Measurements from ENCODE around the gene CABLES1.
"Not testable (repeated sequence)": the region's sequence is repeated elsewhere in the genome, so short reads cannot be mapped to it uniquely, and the experiment has no call there.

CABLES1 gene

DNA sequence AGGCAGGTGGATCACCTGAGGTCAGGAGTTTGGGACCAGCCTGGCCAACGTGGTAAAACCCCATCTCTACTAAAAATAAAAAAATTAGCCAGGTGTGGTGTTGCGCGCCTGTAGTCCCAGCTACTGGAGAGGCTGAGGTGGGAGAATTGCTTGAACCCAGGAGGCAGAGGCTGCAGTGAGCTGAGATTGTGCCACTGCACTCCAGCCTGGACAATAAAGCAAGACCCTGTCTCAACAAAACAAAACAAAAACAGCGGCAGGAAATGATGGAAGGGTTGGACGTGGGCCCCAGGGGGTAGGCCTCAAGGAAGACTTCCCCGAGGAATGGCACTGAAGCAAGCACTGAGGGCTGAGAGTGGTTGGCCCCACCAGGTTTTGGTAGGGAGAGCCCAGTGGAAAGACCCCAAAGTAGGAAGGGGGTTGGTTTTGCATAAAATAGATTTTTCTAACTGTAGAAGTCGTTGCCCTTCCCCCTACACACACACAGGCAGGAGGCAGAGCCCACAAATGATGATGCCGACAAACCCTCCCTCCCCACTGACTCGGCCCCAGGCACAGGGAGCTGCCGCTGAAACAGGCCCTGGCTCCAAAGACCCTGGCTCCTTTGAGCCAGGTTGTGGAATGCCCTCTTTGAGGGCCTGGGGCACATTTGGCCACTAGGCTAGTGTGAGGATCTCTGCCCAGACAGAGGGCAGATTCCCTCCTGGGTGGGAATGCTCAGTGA is 104.8 kb downstream of the CABLES1 start:
- Histone ChIP-seq H3K9me2 (ENCODE audit: low read depth, low read length) (no peaks in the 10 kb centered on the region), H3K27me3 (ENCODE audit: insufficient read depth, low read length) (no peaks in the 10 kb centered on the region), H3F3A (ENCODE audit: insufficient read depth, low read length) (0 out of 2 replicates have a peak, but pooled peaks cover 7% of the 10 kb centered on the region), H3K4me1 (ENCODE audit: insufficient read depth, low read length, severe bottlenecking) (peaks cover 96% of the 10 kb centered on the region), H3K9ac (ENCODE audit: low read length) (peak overlapping the region; percentile 60), H3K4me2 (ENCODE audit: low read length) (peak overlapping the region; percentile 56), H4K20me1 (ENCODE audit: insufficient read depth, low read length) (no peaks in the 10 kb centered on the region), H3K27ac (ENCODE audit: low read depth, low read length, poor library complexity, severe bottlenecking) (peak overlapping the region; percentile 94), H3K79me2 (ENCODE audit: insufficient read depth, low read length) (no peaks in the 10 kb centered on the region), H3K4me3 (ENCODE audit: low read depth, low read length, poor library complexity, severe bottlenecking) (peak overlapping the region; percentile 12), H3K36me3 (ENCODE audit: insufficient read depth, low read length) (no peaks in the 10 kb centered on the region), H2AFZ (ENCODE audit: low read length) (no peak overlapping the region), H3K9me3 (ENCODE audit: low read length) (no peaks in the 10 kb centered on the region)
- TF ChIP-seq EZH2 (IDR thresholded peaks at IDR 0.05; ENCODE audit: borderline replicate concordance, low read length) = no peak
- TF ChIP-seq, protein P1, sequence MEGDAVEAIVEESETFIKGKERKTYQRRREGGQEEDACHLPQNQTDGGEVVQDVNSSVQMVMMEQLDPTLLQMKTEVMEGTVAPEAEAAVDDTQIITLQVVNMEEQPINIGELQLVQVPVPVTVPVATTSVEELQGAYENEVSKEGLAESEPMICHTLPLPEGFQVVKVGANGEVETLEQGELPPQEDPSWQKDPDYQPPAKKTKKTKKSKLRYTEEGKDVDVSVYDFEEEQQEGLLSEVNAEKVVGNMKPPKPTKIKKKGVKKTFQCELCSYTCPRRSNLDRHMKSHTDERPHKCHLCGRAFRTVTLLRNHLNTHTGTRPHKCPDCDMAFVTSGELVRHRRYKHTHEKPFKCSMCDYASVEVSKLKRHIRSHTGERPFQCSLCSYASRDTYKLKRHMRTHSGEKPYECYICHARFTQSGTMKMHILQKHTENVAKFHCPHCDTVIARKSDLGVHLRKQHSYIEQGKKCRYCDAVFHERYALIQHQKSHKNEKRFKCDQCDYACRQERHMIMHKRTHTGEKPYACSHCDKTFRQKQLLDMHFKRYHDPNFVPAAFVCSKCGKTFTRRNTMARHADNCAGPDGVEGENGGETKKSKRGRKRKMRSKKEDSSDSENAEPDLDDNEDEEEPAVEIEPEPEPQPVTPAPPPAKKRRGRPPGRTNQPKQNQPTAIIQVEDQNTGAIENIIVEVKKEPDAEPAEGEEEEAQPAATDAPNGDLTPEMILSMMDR (IDR thresholded peaks at IDR 0.05; ENCODE audit: low read length) = no peak

DNA sequence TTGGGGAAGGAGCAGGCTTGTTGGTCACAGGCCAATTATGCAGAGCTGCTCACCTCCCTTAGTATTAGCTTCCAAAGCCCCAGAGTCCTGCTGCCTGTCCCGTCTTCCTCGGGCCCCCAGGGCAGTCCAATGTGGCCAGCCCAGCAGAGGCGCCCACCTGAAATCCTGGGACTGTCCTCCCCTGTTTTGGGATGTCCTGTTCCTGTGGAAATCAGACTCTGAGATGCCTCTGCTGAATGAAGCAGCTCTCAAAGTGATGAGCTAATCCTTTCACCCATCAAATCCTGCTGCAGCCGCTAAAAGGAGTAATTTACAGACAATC is 105.3 kb downstream of the CABLES1 start:
- Histone ChIP-seq H3K27ac (ENCODE audit: low read depth, low read length, poor library complexity, severe bottlenecking) (peak overlapping the region; percentile 94), H3K4me1 (ENCODE audit: insufficient read depth, low read length, severe bottlenecking) (peaks cover 91% of the 10 kb centered on the region), H3K36me3 (ENCODE audit: insufficient read depth, low read length) (no peaks in the 10 kb centered on the region), H3K9me2 (ENCODE audit: low read depth, low read length) (no peaks in the 10 kb centered on the region), H3K4me2 (ENCODE audit: low read length) (peak overlapping the region; percentile 56), H3K27me3 (ENCODE audit: insufficient read depth, low read length) (no peaks in the 10 kb centered on the region), H3K79me2 (ENCODE audit: insufficient read depth, low read length) (no peaks in the 10 kb centered on the region), H3K9ac (ENCODE audit: low read length) (peak overlapping the region; percentile 60), H3K9me3 (ENCODE audit: low read length) (no peaks in the 10 kb centered on the region), H2AFZ (ENCODE audit: low read length) (no peak overlapping the region), H3F3A (ENCODE audit: insufficient read depth, low read length) (0 out of 2 replicates have a peak, but pooled peaks cover 7% of the 10 kb centered on the region), H3K4me3 (ENCODE audit: low read depth, low read length, poor library complexity, severe bottlenecking) (no peak overlapping the region), H4K20me1 (ENCODE audit: insufficient read depth, low read length) (no peaks in the 10 kb centered on the region)
- no peak for TF ChIP-seq EZH2 (IDR thresholded peaks at IDR 0.05; ENCODE audit: borderline replicate concordance, low read length)
- TF ChIP-seq, protein P1 (IDR thresholded peaks at IDR 0.05; ENCODE audit: low read length) = no peak

DNA sequence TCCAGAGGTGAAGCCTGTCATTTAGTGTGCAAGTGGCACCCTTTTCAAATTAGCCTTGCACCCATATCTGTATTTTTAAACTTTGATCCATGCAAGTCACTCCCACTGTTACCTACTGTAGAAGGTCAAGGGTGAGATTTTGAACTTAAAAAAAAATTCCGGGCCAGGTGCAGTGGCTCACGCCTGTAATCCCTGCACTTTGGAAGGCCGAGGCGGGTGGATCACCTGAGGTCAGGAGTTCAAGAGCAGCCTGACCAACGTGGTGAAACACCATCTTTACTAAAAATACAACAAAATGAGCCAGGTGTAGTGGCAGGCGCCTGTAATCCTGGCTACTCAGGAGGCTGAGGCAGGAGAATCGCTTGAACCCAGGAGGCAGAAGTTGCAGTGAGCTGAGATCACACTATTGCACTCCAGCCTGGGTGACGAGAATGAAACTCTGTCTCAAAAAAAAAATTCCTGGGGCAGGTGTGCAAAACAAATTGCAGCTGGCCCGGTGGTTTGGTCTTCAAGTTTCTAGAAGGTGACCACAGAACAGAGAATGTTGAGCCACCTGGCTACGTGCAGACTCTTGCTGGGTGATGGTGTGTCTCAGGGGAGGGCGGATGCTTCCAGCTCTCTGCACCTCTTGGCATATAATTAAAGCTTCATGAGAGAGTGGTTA is 106.7 kb downstream of the CABLES1 start:
- H2AFZ ChIP-seq (ENCODE audit: low read length); H3K79me2 ChIP-seq (ENCODE audit: insufficient read depth, low read length); H3K9me2 ChIP-seq (ENCODE audit: low read depth, low read length); H3K9me3 ChIP-seq (ENCODE audit: low read length); H4K20me1 ChIP-seq (ENCODE audit: insufficient read depth, low read length); H3F3A ChIP-seq (ENCODE audit: insufficient read depth, low read length); H3K36me3 ChIP-seq (ENCODE audit: insufficient read depth, low read length); H3K27me3 ChIP-seq (ENCODE audit: insufficient read depth, low read length): not testable (repeated sequence)
- peaks cover 79% of the 10 kb centered on the region for H3K4me1 ChIP-seq (ENCODE audit: insufficient read depth, low read length, severe bottlenecking)
- H3K4me3 ChIP-seq (ENCODE audit: low read depth, low read length, poor library complexity, severe bottlenecking) = peak overlapping the region; percentile 30
- peak overlapping the region; percentile 60; the same call in 1 of the 2 replicates for H3K9ac ChIP-seq (ENCODE audit: low read length)
- peak overlapping the region; percentile 63 for H3K4me2 ChIP-seq (ENCODE audit: low read length)
- peak overlapping the region; percentile 94 for H3K27ac ChIP-seq (ENCODE audit: low read depth, low read length, poor library complexity, severe bottlenecking)

All from OCI-LY1 (cell line).